ENCODE measurements around the gene SMAD9.

SMAD9 gene

GRCh38 chr13:36862002-36862685, 57.9 kb downstream of the SMAD9 start:
- DNase-seq = no peak

DNA sequence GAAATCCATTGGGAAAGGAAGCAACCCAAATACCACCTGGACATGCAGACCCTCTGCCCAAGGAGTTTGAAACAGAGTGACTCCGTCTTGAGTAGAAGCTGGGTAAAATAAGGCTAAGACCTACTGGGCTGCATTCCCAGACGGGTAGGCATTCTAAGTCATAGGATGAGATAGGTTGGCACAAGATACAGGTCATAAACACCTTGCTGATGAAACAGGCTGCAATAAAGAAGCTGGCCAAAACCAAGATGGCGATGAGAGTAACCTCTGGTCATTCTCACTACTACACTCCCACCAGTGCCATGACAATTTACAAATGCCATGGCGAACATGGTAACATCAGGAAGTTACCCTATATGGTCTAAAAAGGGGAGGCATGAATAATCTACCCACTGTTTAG, 60.8 kb downstream of the SMAD9 start:
- DNase-seq = no peak

GRCh38 chr13:36858290-36858689, 61.7 kb downstream of the SMAD9 start:
- DNase-seq = peak in 1 of 6 experiments; percentile 1

- no peak for DNase-seq
Observed at GRCh38 chr13:36857253-36857652, 62.8 kb downstream of the SMAD9 start.

- no peak for DNase-seq
Observed at GRCh38 chr13:36850790-36851438, 69.1 kb downstream of the SMAD9 start.

DNA sequence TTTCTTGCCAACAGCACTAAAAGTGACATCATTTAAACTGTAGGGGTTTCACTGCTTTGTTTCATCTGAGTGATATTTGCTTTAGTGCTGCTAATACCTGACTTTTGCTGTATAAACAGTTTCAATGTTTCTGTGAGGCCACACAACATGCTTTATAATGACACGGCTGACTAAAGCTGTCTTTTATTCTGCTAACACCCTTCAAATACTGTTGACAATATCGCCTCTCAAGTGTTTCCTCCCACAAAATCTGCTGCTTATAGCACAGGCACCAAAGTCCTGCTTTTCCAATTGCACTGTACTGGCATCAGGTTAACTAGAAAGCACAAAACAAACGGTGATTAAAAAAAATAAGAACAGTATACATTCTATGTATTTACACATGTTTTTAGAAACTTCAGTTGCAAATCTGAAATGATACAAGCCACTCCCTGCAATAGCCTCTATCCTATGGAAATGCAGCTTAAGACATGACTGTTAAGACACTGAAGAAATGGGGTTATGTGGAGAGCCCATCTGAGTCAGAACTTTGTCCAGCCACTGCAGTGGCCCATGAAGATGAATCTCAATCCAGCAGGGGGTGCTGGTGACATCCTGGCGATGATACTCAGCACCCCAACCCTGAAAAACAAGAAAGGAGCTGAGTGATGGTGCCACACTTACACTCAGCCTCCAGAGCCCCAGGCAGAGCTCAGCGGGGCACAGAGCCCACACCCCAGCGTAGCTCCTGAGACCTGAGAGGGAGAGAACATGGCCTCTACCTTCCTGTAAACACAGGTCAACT, 71.6 kb downstream of the SMAD9 start:
- DNase-seq = no peak

- DNase-seq = no peak
Observed at GRCh38 chr13:36847606-36848005, 72.4 kb downstream of the SMAD9 start.

- DNase-seq = no peak
Observed at GRCh38 chr13:36841391-36841790, 78.6 kb downstream of the SMAD9 start.

- no peak for DNase-seq
Observed at GRCh38 chr13:36840718-36841250, 79.3 kb downstream of the SMAD9 start.

GRCh38 chr13:36839981-36840380, 80.1 kb downstream of the SMAD9 start:
- DNase-seq = no peak

DNA sequence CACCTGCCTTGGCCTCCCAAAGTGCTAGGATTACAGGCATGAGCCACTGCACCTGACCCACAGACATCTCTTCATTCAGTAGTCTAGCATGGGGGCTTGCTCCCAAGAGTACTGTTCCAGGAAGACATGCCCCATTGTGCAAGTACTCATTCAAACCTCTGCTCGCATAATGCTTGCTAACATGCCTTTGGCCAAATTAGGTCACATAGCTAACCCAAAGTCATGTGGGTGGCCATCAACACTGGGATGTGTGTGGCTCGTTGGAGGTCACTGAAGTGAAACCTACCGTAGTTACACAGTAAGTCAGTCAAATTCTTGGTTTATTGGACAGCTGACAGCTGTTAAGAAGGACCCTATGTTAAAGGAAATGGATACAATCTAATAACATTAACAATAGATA, 80.8 kb downstream of the SMAD9 start:
- no peak for DNase-seq

- DNase-seq = no peak
Observed at GRCh38 chr13:36837354-36838092, 82.5 kb downstream of the SMAD9 start.

DNA sequence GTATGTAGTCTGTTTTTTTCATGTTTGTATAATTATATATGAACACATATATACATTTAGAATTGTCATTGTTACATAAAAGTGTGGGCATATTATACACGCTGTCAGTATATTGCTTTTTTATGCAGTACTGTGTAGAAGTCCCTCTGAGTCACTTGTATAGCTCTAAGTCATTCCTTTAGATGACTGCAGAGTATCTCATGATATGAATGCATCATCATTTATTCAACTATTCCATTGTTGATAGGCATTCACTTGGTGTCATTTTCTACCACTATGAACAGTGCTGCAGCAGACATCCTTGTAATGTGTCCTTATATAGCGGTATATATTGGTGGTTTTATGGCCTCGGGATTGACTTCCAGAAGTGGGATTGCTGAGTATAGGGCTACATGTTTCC, 85.7 kb downstream of the SMAD9 start:
- DNase-seq = no peak

GRCh38 chr13:36831291-36831690, 88.7 kb downstream of the SMAD9 start:
- no peak for DNase-seq

DNA sequence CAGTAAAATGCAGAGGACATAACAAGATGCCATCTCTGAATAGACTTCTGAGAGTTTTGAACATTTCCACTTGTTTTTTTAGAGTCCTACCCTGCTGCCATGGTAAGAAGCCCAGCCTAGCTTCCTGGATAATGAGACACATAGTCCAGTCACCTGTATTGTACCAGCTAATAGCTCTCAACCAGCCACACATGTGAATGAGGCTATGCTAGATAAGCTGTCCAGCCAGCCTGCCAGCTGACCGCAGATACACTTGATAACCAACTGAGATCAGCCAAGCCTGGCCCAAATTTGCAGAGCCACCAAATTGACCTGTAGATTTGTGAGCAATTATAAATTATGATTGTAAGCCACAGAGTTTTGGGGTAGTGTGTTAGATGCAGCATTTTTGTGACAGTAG, 90.3 kb downstream of the SMAD9 start:
- DNase-seq = no peak

DNA sequence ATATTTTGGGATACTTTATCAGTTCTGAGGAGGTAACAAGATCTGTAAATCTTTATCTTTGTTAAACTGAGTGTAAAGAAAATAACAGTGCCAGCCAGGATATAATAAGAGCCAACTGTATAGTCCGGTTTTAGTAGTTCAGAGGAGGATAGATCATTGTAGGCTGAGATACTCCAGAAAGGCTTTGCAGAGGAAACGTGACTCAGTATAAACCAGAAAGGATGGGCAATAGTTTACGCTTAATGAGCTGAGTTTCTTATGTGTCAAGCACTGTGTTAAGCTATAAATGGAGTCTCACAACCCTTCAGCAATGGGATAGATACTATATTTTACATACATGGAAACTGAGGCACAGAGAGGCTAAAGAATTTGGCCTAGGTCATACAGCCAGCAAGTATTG, 97.3 kb downstream of the SMAD9 start:
- DNase-seq = no peak

DNA sequence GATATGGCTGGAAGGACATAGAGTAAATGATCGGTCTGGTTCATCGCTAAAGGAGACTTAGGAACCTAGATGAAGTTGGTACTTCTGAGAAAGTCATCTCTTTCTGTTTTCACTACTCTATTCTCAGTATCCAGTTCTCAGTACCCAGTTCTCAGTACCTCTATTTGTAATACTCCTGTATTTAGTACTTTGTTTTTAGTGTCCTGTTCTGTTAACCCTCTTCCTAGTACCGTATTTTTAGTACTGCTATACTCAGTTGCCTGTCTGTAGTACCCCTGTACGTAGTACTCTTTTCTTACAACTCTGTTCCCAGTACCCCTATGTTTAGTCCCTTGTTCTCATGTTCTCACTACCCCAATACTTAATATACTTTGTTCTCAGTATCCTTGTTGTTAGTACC, 99.8 kb downstream of the SMAD9 start:
- DNase-seq = no peak

- DNase-seq = peak in 1 of 6 experiments; percentile 37
Observed at GRCh38 chr13:36819739-36820090, 100.3 kb downstream of the SMAD9 start.

DNA sequence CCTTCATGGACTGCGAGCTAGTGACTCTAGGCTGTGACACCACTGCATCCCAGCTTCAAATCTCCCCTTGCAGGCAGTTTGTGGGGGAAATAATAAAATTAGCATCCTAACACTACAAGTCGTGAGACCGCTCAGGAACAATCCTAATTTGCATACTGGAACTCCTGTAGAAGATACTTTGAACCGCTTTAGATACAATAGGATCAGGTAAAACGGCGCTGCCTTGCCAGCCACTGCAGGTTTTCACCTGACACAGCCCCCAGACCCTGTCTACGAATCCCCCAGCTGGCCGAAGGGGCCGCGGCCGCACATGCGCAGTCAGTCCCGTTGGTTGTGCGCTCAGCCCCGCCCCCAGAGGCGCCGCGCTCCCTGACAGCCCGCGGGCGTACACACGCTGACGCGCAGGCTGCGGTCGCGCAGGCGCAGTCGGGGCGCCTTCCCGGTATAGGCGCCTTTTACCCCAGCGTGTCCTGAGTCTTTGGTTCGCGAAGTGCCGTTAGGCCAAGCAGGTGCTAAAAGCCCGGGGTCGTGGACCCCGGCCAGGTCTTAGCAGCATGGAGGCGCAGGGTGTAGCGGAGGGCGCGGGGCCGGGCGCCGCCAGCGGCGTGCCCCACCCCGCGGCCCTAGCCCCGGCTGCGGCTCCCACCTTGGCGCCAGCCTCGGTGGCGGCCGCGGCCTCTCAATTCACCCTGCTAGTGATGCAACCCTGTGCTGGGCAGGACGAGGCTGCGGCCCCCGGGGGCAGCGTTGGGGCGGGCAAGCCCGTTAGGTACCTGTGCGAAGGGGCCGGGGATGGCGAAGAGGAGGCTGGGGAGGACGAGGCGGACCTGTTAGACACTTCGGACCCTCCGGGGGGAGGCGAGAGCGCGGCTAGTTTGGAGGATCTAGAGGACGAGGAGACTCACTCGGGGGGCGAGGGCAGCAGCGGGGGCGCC, 101.0 kb downstream of the SMAD9 start, which contains the start of gene RFXAP:
Gene RFXAP, plus strand, starts transcription at position 419 of the 935 bp plus-strand sequence. Its CDS starts 136 bp downstream, at position 555.
- DNase-seq = peak; percentile 81 to 92 (median 87)

- no peak for DNase-seq
Observed at GRCh38 chr13:36817996-36818803, 101.8 kb downstream of the SMAD9 start.

DNA sequence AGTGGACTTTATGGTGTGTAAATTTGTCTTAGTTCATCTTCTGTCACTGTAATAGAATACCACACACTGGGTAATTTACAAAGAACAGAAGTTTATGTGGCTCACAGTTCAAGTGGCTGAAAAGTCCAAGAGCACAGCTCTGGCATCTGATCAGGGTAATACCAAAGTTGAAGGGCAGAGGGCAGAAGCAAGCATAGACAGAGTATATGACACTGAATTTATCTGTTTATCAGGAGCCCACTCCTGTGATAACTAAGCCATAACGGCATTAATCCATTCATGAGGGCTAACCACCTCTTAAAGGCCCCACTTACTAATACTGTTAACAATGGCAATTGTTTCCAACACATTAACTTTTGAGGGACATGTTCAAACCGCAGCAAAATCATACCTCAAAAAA, 105.0 kb downstream of the SMAD9 start:
- DNase-seq = no peak

Data from stimulated activated naive CD4-positive, alpha-beta T cell (primary cell).